OCI-LY1 (cell line): ENCODE results near the gene KLF8.

Experiments
- EZH2 ChIP-seq: fragments of 200-600 bp; sonication (generic), shearing (Covaris generic); IDR thresholded peaks from 2 replicates; pipeline ENCODE4 v1.8.0; 2017; ENCODE audit warnings: borderline replicate concordance, mixed run types, mild to moderate bottlenecking, antibody characterized with exemption, low read length, moderate library complexity, mixed read lengths
- TF ChIP-seq, protein P1 (sequence below): fragments of 200-600 bp; sonication (generic), shearing (Covaris generic); IDR thresholded peaks from 2 replicates; pipeline ENCODE4 v1.5.1; 2017; ENCODE audit warnings: mild to moderate bottlenecking, antibody characterized with exemption, low read length, moderate library complexity, mixed read lengths

DNA sequence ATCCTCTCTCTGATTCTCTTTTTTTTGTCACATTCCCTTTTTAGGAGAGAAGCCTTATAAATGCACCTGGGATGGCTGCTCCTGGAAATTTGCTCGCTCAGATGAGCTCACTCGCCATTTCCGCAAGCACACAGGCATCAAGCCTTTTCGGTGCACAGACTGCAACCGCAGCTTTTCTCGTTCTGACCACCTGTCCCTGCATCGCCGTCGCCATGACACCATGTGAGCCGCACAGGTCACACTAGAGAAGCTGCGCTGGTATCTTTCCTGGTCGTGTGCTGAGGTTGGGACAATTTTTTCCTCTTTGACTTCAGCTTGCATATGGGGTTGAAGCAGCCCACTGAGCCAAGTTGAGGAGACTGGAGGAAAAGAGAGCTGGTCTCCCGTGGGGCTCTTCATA, 52.1 kb downstream of the KLF8 start:
- TF ChIP-seq, protein P1, sequence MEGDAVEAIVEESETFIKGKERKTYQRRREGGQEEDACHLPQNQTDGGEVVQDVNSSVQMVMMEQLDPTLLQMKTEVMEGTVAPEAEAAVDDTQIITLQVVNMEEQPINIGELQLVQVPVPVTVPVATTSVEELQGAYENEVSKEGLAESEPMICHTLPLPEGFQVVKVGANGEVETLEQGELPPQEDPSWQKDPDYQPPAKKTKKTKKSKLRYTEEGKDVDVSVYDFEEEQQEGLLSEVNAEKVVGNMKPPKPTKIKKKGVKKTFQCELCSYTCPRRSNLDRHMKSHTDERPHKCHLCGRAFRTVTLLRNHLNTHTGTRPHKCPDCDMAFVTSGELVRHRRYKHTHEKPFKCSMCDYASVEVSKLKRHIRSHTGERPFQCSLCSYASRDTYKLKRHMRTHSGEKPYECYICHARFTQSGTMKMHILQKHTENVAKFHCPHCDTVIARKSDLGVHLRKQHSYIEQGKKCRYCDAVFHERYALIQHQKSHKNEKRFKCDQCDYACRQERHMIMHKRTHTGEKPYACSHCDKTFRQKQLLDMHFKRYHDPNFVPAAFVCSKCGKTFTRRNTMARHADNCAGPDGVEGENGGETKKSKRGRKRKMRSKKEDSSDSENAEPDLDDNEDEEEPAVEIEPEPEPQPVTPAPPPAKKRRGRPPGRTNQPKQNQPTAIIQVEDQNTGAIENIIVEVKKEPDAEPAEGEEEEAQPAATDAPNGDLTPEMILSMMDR, result no peak
- no peak for TF ChIP-seq EZH2
